ENCODE results near the gene PRKAG2. TPM values are rescaled to one million over a fixed set of nuclear protein-coding genes. Genes with fewer than 3 reads are reported as not detected.
"Not testable (repeated sequence)": the region's sequence is repeated elsewhere in the genome, so short reads cannot be mapped to it uniquely, and the experiment has no call there.

The PRKAG2 gene
- total RNA-seq, 2 experiments from 2014 or later, result 39.3 to 42.3 TPM

- DNase-seq (no peak), ATAC-seq (ENCODE audit: poor library complexity) (no peak)
- Mint-ChIP-seq H3K4me1 (ENCODE audit: low read depth) (peaks cover 10% of the 10 kb centered on the region), H3K4me3 (no peak overlapping the region), H3K9me3 (no peaks in the 10 kb centered on the region), H3K27ac (no peak overlapping the region), H3K36me3 (ENCODE audit: low read depth) (peaks cover 25% of the 10 kb centered on the region), H3K27me3 (no peaks in the 10 kb centered on the region)
- TF ChIP-seq, protein P1, sequence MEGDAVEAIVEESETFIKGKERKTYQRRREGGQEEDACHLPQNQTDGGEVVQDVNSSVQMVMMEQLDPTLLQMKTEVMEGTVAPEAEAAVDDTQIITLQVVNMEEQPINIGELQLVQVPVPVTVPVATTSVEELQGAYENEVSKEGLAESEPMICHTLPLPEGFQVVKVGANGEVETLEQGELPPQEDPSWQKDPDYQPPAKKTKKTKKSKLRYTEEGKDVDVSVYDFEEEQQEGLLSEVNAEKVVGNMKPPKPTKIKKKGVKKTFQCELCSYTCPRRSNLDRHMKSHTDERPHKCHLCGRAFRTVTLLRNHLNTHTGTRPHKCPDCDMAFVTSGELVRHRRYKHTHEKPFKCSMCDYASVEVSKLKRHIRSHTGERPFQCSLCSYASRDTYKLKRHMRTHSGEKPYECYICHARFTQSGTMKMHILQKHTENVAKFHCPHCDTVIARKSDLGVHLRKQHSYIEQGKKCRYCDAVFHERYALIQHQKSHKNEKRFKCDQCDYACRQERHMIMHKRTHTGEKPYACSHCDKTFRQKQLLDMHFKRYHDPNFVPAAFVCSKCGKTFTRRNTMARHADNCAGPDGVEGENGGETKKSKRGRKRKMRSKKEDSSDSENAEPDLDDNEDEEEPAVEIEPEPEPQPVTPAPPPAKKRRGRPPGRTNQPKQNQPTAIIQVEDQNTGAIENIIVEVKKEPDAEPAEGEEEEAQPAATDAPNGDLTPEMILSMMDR (IDR thresholded peaks at IDR 0.05), result no peak
- Histone ChIP-seq H3K4me3 (ENCODE audit: low read length) (no peak overlapping the region), H3K27ac (ENCODE audit: low read depth in 1 of 2, low read length in 2 of 2) (no peak overlapping the region), H3K27me3 (ENCODE audit: control insufficient read depth in 1 of 2, insufficient read depth in 2 of 2, low read length in 2 of 2) (no peaks in the 10 kb centered on the region), H3K9me3 (ENCODE audit: control insufficient read depth in 1 of 2, insufficient read depth in 1 of 2, low read length in 2 of 2) (no peaks in the 10 kb centered on the region), H3K4me1 (ENCODE audit: insufficient read depth, low read length) (peaks cover 16% of the 10 kb centered on the region), H3K36me3 (ENCODE audit: insufficient read depth, low read length) (peaks cover 5% of the 10 kb centered on the region)
- CTCF ChIA-PET, result no interaction called here
- POLR2A ChIA-PET, result no interaction called here
- intact Hi-C loops (cut with DNase I, micrococcal nuclease), result no loop called here
Observed at GRCh38 chr7:151844825-151845200, 32.1 kb downstream of the PRKAG2 start.

- intact Hi-C loops (cut with DNase I, micrococcal nuclease), result no loop called here
- Mint-ChIP-seq H3K27me3 (no peaks in the 10 kb centered on the region), H3K36me3 (ENCODE audit: low read depth) (peaks cover 25% of the 10 kb centered on the region), H3K4me1 (ENCODE audit: low read depth) (peaks cover 16% of the 10 kb centered on the region), H3K9me3 (no peaks in the 10 kb centered on the region), H3K4me3 (no peak overlapping the region), H3K27ac (no peak overlapping the region)
- Histone ChIP-seq H3K27me3 (ENCODE audit: control insufficient read depth in 1 of 2, insufficient read depth in 2 of 2, low read length in 2 of 2) (no peaks in the 10 kb centered on the region), H3K36me3 (ENCODE audit: insufficient read depth, low read length) (peaks cover 2% of the 10 kb centered on the region), H3K4me1 (ENCODE audit: insufficient read depth, low read length) (peaks cover 21% of the 10 kb centered on the region), H3K9me3 (ENCODE audit: control insufficient read depth in 1 of 2, insufficient read depth in 1 of 2, low read length in 2 of 2) (no peaks in the 10 kb centered on the region), H3K27ac (ENCODE audit: low read depth in 1 of 2, low read length in 2 of 2) (peak overlapping the region in 1 of 2 donors; percentile 3), H3K4me3 (ENCODE audit: low read length) (no peak overlapping the region)
- DNase-seq (peak in 2 of 14 experiments; percentile 56 to 68), ATAC-seq (ENCODE audit: poor library complexity) (no peak)
- ChIA-PET POLR2A (no interaction called here), CTCF (no interaction called here)
- TF ChIP-seq, protein P1 (IDR thresholded peaks at IDR 0.05), result no peak
Observed at GRCh38 chr7:151844071-151844824, 32.7 kb downstream of the PRKAG2 start.

- CTCF ChIA-PET, result no interaction called here
- peaks cover 31% of the 10 kb centered on the region for H3K4me1 ChIP-seq (ENCODE audit: insufficient read depth, low read length)
- no peak overlapping the region for H3K27ac ChIP-seq (ENCODE audit: low read depth in 1 of 2, low read length in 2 of 2)
- Mint-ChIP-seq H3K36me3 (ENCODE audit: low read depth) (peaks cover 25% of the 10 kb centered on the region), H3K4me3 (no peak overlapping the region), H3K27me3 (no peaks in the 10 kb centered on the region), H3K27ac (peak overlapping the region; percentile 14), H3K9me3 (no peaks in the 10 kb centered on the region), H3K4me1 (ENCODE audit: low read depth) (peaks cover 20% of the 10 kb centered on the region)
- intact Hi-C loops (cut with DNase I, micrococcal nuclease), result no loop called here
- peaks cover 2% of the 10 kb centered on the region for H3K36me3 ChIP-seq (ENCODE audit: insufficient read depth, low read length)
- H3K4me3 ChIP-seq (ENCODE audit: low read length), result no peak overlapping the region
- ATAC-seq (ENCODE audit: poor library complexity), result no peak
- no peaks in the 10 kb centered on the region for H3K27me3 ChIP-seq (ENCODE audit: control insufficient read depth in 1 of 2, insufficient read depth in 2 of 2, low read length in 2 of 2)
- H3K9me3 ChIP-seq (ENCODE audit: control insufficient read depth in 1 of 2, insufficient read depth in 1 of 2, low read length in 2 of 2), result no peaks in the 10 kb centered on the region
- DNase-seq, result no peak
- TF ChIP-seq, protein P1 (IDR thresholded peaks at IDR 0.05), result no peak
- POLR2A ChIA-PET, result no interaction called here
Observed at GRCh38 chr7:151843181-151843580, 33.7 kb downstream of the PRKAG2 start.

DNA sequence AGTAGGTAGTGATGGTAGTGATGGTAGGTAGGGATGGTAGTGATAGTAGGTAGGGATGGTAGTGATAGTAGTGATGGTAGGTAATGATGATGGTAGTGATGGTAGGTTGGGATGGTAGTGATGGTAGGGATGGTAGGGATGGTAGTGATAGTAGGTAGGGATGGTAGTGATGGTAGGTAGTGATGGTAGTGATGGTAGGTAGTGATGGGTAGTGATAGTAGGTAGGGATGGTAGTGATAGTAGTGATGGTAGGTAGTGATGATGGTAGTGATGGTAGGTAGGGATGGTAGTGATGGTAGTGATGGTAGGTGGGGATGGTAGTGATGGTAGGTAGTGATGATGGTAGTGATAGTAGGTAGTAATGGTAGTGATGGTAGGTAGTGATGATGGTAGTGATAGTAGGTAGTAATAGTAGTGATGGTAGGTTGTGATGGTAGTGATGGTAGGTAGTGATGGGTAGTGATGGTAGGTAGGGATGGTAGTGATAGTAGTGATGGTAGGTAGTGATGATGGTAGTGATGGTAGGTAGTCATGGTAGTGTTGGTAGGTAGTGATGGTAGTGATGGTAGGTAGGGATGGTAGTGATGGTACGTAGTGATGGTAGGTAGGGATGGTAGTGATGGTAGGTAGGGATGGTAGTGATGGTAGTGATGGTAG, 35.4 kb downstream of the PRKAG2 start:
- H3K27ac ChIP-seq (ENCODE audit: low read depth in 1 of 2, low read length in 2 of 2); POLR2A ChIA-PET; H3K9me3 ChIP-seq (ENCODE audit: control insufficient read depth in 1 of 2, insufficient read depth in 1 of 2, low read length in 2 of 2); ATAC-seq (ENCODE audit: poor library complexity); H3K4me3 ChIP-seq (ENCODE audit: low read length); H3K27me3 Mint-ChIP-seq; DNase-seq; H3K4me3 Mint-ChIP-seq; H3K27me3 ChIP-seq (ENCODE audit: control insufficient read depth in 1 of 2, insufficient read depth in 2 of 2, low read length in 2 of 2); H3K36me3 ChIP-seq (ENCODE audit: insufficient read depth, low read length); intact Hi-C loops (cut with DNase I, micrococcal nuclease); H3K9me3 Mint-ChIP-seq; CTCF ChIA-PET; H3K27ac Mint-ChIP-seq: not testable (repeated sequence)
- H3K4me1 ChIP-seq (ENCODE audit: insufficient read depth, low read length), result peaks cover 37% of the 10 kb centered on the region
- H3K4me1 Mint-ChIP-seq (ENCODE audit: low read depth), result peaks cover 20% of the 10 kb centered on the region
- peaks cover 23% of the 10 kb centered on the region for H3K36me3 Mint-ChIP-seq (ENCODE audit: low read depth)
